Stomach (tissue), 4 donors: ENCODE data around the gene CFAP92.
A peak's percentile ranks its signal among the peaks of the same experiment; 100 is the strongest.

Experiments used
- CTCF ChIP-seq, 7 experiments: fragments of 450-650 bp in 4 of 7; fragments of 200-600 bp in 3 of 7; sonication (generic) in 3 of 7; IDR thresholded peaks; one replicate each; pipeline ENCODE4 v1.5.1; 2016 to 2019; ENCODE audit warnings: antibody characterized with exemption in 7 of 7, control low read depth in 2 of 7, mild to moderate bottlenecking in 1 of 7
- EP300 ChIP-seq: sonication (generic); formaldehyde crosslinking; IDR thresholded peaks from one replicate; pipeline ENCODE4 v1.6.1; 2017; ENCODE audit warnings: antibody characterized with exemption
- POLR2A ChIP-seq, 4 donors: fragments of 450-650 bp; IDR thresholded peaks; one replicate each; pipeline ENCODE4 v1.6.1; 2016; ENCODE audit warnings: antibody characterized with exemption in 4 of 4, control low read depth in 2 of 4, mild to moderate bottlenecking in 1 of 4, moderate library complexity in 1 of 4
- POLR2AphosphoS5 ChIP-seq, 3 donors: sonication (generic); formaldehyde crosslinking; IDR thresholded peaks; one replicate each; pipeline ENCODE4 v1.6.1; 2016; ENCODE audit warnings: antibody characterized with exemption in 3 of 3

- TF ChIP-seq POLR2AphosphoS5 (IDR thresholded peaks at IDR 0.05) (no peak), CTCF (IDR thresholded peaks at IDR 0.05) (peak in 3 of 7 experiments; percentile 22 to 42 (median 41)), POLR2A (IDR thresholded peaks at IDR 0.05) (no peak), EP300 (no peak)
Observed at GRCh38 chr3:128875556-128876120, 118.2 kb downstream of the CFAP92 start.
